PFSK-1 (cell line): ENCODE results near the gene GPR83.

Source experiments
- FOXP2 ChIP-seq: optimal IDR thresholded peaks from 2 replicates; pipeline ENCODE3; 2011; ENCODE audit warnings: borderline replicate concordance, control low read depth, inconsistent platforms; ENCODE audit not compliant: insufficient read depth; ENCODE audit errors: extremely low read length, extremely low read depth
- POLR2AphosphoS5 ChIP-seq: IDR thresholded peaks from 2 replicates; pipeline ENCODE4 v1.6.1; 2012; ENCODE audit warnings: low read depth, mild to moderate bottlenecking, control low read depth, low read length, moderate library complexity
- REST ChIP-seq, 2 experiments: IDR thresholded peaks; 2 replicates each; pipeline versions ENCODE4 v1.6.1 to v1.8.0; 2011 to 2012; ENCODE audit warnings: low read depth in 2 of 2, low read length in 2 of 2, control low read depth in 1 of 2, inconsistent platforms in 1 of 2, mild to moderate bottlenecking in 1 of 2, moderate library complexity in 1 of 2; ENCODE audit not compliant: insufficient read depth in 1 of 2
- SIN3A ChIP-seq: IDR thresholded peaks from 2 replicates; pipeline ENCODE4 v1.6.1; 2012; ENCODE audit warnings: mild to moderate bottlenecking, low read length, moderate library complexity, borderline replicate concordance; ENCODE audit not compliant: insufficient read depth
- TAF1 ChIP-seq: IDR thresholded peaks from 2 replicates; pipeline ENCODE4 v1.6.1; 2012; ENCODE audit warnings: low read length, control low read depth, borderline replicate concordance; ENCODE audit not compliant: insufficient read depth

Gene GPR83

GRCh38 chr11:94400457-94400838 lies 771 bp downstream of the GPR83 start:
- TF ChIP-seq TAF1 (no peak), REST (IDR thresholded peaks at IDR 0.05; ENCODE audit: insufficient read depth in 1 of 2, low read depth in 2 of 2, low read length in 2 of 2) (no peak), POLR2AphosphoS5 (no peak), FOXP2 (no peak), SIN3A (no peak)

- TF ChIP-seq SIN3A = no peak
- TF ChIP-seq FOXP2 = no peak
- TF ChIP-seq REST (IDR thresholded peaks at IDR 0.05; ENCODE audit: insufficient read depth in 1 of 2, low read depth in 2 of 2, low read length in 2 of 2) = no peak
- no peak for TF ChIP-seq TAF1
- no peak for TF ChIP-seq POLR2AphosphoS5
Measured at GRCh38 chr11:94400050-94400449, 1.2 kb downstream of the GPR83 start.

- TF ChIP-seq FOXP2 = no peak
- TF ChIP-seq POLR2AphosphoS5 = no peak
- no peak for TF ChIP-seq TAF1
Measured at GRCh38 chr11:94398101-94398500, 3.1 kb downstream of the GPR83 start.

GRCh38 chr11:94396282-94396681 lies 4.9 kb downstream of the GPR83 start:
- TF ChIP-seq REST (IDR thresholded peaks at IDR 0.05; ENCODE audit: insufficient read depth in 1 of 2, low read depth in 2 of 2, low read length in 2 of 2) (no peak), TAF1 (no peak), SIN3A (no peak), POLR2AphosphoS5 (no peak), FOXP2 (no peak)

- TF ChIP-seq REST (IDR thresholded peaks at IDR 0.05; ENCODE audit: insufficient read depth in 1 of 2, low read depth in 2 of 2, low read length in 2 of 2) = no peak
- no peak for TF ChIP-seq FOXP2
- no peak for TF ChIP-seq SIN3A
- no peak for TF ChIP-seq POLR2AphosphoS5
- no peak for TF ChIP-seq TAF1
Measured at GRCh38 chr11:94379613-94380012, 21.6 kb downstream of the GPR83 start.
